Osteocyte (in vitro differentiated cells): ENCODE data around the gene FOXF2. TPM values are rescaled to one million over a fixed set of nuclear protein-coding genes. Genes with fewer than 3 reads are reported as not detected.

Source experiments
- DNase-seq: peaks from one replicate; pipeline ENCODE4 v3.0.0; 2021; ENCODE audit warnings: mixed read lengths; ENCODE audit not compliant: unreplicated experiment; ENCODE audit errors: extremely low spot score
- H3K27ac Mint-ChIP-seq: one replicate; pipeline ENCODE4 v1.8.0; 2021; ENCODE audit warnings: mild to moderate bottlenecking, mixed read lengths; ENCODE audit not compliant: unreplicated experiment
- H3K27me3 Mint-ChIP-seq: one replicate; pipeline ENCODE4 v1.8.0; 2021; ENCODE audit warnings: mixed read lengths; ENCODE audit not compliant: unreplicated experiment
- H3K36me3 Mint-ChIP-seq: one replicate; pipeline ENCODE4 v1.8.0; 2021; ENCODE audit warnings: mixed read lengths; ENCODE audit not compliant: unreplicated experiment
- H3K4me1 Mint-ChIP-seq: one replicate; pipeline ENCODE4 v1.8.0; 2021; ENCODE audit warnings: mixed read lengths; ENCODE audit not compliant: unreplicated experiment
- H3K4me3 Mint-ChIP-seq: one replicate; pipeline ENCODE4 v1.8.0; 2021; ENCODE audit warnings: mild to moderate bottlenecking, moderate library complexity, mixed read lengths; ENCODE audit not compliant: unreplicated experiment
- H3K9me3 Mint-ChIP-seq: one replicate; pipeline ENCODE4 v1.8.0; 2021; ENCODE audit warnings: mixed read lengths; ENCODE audit not compliant: unreplicated experiment
- CTCF ChIP-seq: fragments of 200-600 bp; sonication (generic); IDR thresholded peaks from 2 replicates; pipeline ENCODE4 v1.5.0; 2021; ENCODE audit warnings: antibody characterized with exemption, mild to moderate bottlenecking, moderate library complexity
- total RNA-seq: library from RNA; stranded (reverse); gene quantifications from 2 replicates; pipeline ENCODE4 v1.2.1, GENCODE V29; 2021

FOXF2 gene
- total RNA-seq, 1 donor from 2014 or later, result 1.8 TPM

DNA sequence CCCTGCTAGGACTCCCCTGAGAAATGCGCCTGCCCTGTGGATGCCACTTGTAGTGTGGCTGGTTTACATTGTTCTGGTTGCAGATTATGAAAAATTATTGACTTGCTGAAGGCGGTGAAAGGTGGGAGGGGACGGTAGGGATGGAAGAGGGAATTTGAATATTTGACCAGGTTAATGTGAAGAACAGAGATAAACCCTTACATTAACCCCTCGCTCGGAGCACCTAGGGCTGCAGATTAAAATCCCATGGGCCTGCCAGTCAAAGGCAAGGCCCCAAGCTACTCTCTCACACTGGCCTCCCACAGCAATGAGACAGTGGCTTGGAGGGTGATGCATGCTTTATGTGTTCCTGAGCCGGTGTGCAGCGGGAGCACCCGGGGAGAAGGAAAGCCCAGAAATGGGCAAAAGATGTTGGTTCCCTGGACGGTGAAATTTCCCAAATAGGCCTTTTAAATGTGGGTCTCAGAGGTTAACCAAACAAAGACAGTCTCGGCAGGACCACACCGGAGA lies 2.5 kb downstream of the FOXF2 start:
- Mint-ChIP-seq H3K27ac (no peak overlapping the region), H3K4me1 (peaks cover 36% of the 10 kb centered on the region), H3K27me3 (peaks cover 70% of the 10 kb centered on the region), H3K36me3 (no peaks in the 10 kb centered on the region), H3K9me3 (no peaks in the 10 kb centered on the region), H3K4me3 (peak overlapping the region; percentile 34)
- no peak for TF ChIP-seq CTCF
- DNase-seq, result no peak

DNA sequence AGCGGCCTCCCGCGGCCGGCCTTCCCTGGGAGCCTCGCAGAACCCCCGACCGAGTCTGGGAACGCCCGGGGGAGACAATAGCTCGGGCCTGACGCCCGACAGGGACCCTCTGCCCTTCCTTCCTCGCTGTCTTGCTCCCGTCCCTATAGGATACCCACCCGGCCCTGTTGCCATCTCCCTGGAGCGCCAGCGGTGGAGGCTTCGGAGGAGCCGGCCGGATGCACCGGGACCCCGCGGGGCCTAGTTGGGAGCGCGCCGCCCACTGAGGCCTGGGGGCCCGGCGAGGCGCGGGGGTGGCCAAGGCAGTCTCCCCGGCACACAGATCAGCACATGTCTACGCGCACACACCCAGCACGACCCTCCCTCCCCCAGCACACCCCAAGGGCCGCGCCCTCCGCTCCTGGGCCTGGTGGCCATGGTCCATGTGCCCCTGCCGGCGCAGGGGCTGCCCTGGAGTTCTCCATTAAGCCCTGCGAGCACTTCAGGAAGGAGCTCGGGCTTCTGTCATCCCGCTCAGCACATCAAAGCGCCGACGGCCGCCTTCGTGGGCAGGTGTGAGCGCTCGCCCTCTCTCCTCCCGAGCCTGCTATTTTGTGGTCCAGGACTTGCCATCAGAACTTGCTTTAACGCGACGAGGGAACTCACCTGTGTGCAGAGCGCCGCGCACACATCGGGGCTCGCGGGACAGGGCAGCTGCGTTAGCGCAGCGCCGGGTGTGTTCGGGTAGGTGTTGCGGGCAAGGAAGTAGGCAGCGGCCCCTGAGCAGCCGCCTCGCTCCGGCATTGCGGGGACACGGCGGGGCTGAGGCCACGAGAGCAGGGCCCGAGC lies 3.7 kb downstream of the FOXF2 start:
- Mint-ChIP-seq H3K27me3 (peaks cover 68% of the 10 kb centered on the region), H3K27ac (no peak overlapping the region), H3K9me3 (no peaks in the 10 kb centered on the region), H3K4me3 (peak overlapping the region; percentile 61), H3K4me1 (peaks cover 33% of the 10 kb centered on the region), H3K36me3 (no peaks in the 10 kb centered on the region)
- TF ChIP-seq CTCF, result no peak
- DNase-seq, result no peak

DNA sequence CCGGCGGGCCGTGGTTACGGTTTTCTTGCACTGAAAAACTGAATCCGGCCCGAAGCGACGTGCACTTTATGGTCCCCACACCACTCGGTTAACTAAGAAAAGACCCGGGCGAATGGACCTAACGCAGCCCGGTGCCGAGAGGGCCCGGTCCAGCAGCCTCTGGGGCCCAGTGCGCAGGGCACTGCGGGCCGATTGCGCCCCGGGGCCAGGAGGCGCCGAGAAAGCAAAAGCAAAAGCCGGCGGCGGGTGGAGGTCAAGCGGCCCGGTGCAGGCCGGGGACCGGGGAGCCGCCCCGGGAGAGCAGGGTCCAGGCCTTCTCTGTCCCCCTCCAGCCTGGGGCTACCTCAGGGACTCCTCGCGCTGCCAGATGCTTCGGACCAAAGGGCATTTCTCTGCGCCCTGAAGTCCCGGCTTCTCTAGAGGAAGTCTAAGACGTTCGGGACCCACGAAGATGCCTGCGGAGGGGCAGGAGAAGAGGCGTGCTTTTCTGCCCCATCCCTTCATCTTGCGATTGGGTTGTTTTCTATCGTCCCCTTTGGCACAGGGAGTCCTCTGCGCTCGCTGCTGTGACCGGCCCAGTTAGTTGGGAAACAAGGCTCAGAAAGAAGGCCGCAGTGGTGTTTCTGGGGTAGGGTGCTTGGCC lies 4.4 kb downstream of the FOXF2 start:
- no peaks in the 10 kb centered on the region for H3K9me3 Mint-ChIP-seq
- H3K36me3 Mint-ChIP-seq, result no peaks in the 10 kb centered on the region
- DNase-seq, result no peak
- H3K4me3 Mint-ChIP-seq, result no peak overlapping the region
- peaks cover 26% of the 10 kb centered on the region for H3K4me1 Mint-ChIP-seq
- H3K27ac Mint-ChIP-seq, result no peak overlapping the region
- H3K27me3 Mint-ChIP-seq, result peaks cover 65% of the 10 kb centered on the region
- TF ChIP-seq CTCF, result no peak

GRCh38 chr6:1394514-1395463 lies 5.4 kb downstream of the FOXF2 start:
- no peaks in the 10 kb centered on the region for H3K36me3 Mint-ChIP-seq
- H3K27me3 Mint-ChIP-seq, result peaks cover 72% of the 10 kb centered on the region
- DNase-seq, result no peak
- H3K9me3 Mint-ChIP-seq, result no peaks in the 10 kb centered on the region
- H3K27ac Mint-ChIP-seq, result no peak overlapping the region
- H3K4me1 Mint-ChIP-seq, result peaks cover 23% of the 10 kb centered on the region
- TF ChIP-seq CTCF, result no peak
- H3K4me3 Mint-ChIP-seq, result no peak overlapping the region
